Stimulated activated CD4-positive, alpha-beta T cell treated with anti-CD3 and anti-CD28 coated beads, Interleukin-4, amount 100 ng/mL, for 1 hour (primary cell): ENCODE data around the gene TMTC2.

Source experiments
- DNase-seq: peaks from one replicate; pipeline ENCODE4 v3.0.0-alpha.2; 2020

Gene TMTC2

DNA sequence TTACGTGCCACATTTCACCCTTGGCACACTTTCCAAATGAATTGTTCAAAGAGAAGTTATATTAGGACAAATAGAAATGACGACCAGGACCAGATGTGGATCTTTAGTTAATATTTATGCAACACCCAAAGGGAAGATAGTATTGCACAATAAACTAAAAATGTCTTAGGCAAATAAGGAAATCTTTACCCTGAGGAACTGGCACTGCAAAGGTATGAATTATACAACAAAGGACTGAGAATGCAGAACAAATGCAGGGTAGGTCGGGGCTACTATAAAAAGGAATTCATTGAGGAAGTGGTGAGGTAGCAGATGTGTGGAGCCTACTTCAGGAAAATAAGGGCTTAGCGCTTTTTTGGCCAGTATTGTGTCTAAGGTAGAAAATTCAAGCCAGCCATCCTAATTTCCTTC lies 3.9 kb upstream of the TMTC2 start:
- DNase-seq, result no peak

DNA sequence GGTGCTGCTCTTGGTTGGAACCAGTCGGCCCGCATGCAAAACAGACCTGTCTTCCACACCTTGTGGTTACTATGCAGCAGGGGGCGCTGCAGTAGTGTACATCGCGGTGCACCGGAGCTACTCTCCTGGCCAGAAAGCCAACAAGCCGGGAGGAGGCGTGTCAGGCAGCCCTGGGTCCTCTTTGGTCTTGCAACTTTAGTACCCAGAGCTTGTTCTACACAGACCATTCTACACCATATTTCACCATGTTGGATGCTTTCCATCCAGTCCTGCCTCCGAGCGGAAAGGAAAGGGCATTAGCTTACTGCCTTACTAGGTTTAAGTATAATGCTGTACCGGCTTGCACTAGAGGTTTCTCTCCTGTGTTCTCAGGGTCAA lies 927 bp upstream of the TMTC2 start:
- peak; percentile 93 for DNase-seq

DNA sequence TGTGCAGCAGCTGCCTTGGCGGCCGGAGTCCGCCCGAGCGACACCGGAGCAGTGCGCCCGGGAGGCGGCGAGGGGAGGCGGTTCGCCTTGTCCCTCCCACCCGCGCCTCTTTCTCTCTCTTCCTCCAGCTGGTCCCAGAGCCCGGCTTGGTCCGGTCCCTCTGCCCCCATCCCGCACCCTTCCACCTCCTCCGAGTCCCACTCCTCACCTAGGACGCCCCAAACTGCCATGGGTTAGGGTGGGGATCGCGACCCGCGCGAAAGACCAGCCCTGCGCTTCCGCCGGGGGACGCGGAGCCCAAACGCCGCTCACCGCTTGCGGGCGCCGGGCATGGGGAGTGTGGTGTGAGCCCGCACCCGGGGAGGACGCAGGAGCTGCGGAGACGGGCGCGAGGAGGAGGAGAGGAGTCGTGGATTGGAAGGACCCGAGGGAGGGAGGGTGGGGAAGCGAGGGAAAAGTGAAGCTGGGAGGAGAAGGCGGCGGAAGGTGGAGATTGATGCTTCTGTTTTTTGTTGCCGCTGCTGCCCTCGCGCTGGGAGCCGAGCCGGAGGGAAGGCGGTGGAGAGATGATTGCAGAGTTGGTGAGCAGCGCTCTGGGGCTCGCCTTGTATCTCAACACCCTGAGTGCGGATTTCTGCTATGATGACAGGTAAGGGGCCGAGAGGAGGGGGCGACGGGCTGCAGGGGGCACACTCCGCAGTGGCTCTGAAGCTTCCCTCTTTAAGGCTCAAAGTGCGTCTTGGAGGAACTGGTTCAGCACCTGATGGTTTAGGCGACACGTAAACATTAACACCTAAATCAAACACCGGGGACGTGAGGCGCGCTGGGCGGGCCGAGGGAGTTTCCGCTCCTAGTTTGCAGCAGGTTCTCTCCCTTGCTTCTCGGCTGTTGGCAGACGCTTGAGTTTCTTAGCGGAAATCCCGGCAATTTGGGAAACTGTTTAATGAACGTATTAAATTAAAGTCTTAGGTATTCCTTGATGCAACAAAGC lies 610 bp downstream of the TMTC2 start:
- peak; percentile 59 for DNase-seq

DNA sequence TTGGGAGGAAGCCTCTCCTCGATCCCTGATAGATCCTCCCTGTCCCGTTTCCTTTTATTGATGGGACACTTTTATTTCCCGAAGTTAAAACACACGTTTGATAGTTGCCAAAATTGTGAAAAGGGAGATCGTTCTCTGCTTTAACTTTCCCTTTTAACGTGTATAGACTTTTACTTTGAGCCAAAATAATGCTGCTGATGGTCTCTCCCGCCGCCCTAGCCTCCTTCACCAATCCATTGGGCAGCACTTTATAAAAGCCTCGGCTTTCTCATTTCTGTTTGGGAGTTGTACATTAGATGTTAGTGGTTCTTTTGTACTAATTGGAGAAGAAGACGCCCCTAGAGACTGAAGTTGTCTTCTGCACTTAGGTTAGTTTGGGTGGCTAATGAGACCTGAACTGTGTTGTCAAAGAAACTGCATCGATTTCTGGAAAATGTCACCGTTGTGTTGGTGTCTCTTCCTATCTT lies 1.4 kb downstream of the TMTC2 start:
- no peak for DNase-seq

DNA sequence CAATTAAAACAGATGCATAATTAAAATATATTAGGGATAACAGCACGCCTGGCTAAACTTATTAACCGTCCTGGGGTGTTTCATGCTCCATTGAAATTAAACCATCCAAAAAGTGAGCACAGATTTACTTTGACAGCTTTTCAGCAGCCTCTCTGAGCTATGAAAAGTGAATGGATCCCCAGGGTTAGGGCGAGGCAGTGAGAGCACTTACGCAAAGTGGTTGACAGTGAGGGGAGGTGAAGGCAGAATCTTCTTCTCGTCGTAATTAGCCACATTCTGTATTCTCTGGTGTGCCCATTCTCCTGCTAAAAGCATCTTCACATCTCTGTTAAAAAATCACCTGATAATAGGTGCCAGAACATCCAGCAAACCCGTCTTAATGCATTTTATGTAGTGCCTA lies 1.9 kb downstream of the TMTC2 start:
- no peak for DNase-seq

DNA sequence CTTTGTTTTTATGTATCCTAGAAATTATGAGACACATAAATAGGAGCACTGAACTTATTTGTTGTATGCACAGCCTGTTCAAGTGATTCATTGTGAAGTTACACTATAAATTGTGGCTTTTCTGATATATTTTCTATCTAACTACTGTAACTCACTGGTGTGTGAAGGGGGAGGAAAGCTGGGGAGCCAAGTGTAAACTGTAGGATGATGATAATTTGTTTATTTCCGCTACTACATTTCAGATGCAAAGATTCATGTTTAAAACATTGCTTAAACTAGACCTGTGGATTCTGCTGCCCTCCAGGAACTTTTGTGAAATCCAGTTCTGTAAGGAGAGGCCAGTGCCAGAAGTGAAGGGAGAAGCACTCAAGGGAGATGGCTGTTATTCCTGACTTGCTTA lies 3.3 kb downstream of the TMTC2 start:
- DNase-seq, result no peak

DNA sequence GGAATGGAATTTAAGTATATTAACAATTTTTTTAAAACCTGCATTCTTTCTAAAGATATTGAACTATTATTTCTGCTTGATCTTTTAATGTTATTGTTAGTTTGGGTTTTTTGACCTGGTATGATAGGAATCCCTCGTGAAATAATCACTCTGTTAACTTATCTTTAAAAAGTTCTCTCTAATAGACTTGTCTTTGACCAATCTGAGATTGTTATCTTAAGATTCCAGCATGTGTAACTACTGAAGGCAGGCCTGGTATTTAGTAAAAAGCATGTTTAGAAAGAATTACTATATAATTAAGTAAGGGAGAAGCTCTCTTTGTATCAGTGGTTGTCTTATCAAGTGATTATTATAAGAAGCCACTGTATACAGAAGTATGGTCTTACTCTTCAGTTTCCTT lies 4.8 kb downstream of the TMTC2 start:
- DNase-seq, result no peak

DNA sequence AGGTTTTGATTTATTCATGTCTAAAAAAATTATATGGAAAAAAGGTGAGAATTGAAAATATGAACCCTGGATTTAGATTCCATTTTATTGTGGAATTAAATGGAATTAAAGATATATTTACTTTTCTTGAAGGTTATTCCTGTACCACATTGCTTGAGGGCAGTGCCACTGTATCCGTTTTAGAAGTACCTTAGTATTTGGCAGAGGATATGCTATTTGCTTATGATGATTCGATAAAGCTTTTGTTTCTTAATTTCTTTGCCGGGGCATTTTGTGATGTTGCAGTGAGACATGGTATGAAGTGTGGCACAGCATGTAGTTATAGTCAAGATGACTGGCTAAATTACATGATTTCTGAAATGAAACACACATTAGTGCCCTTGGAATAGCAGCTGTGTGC lies 7.6 kb downstream of the TMTC2 start:
- no peak for DNase-seq

DNA sequence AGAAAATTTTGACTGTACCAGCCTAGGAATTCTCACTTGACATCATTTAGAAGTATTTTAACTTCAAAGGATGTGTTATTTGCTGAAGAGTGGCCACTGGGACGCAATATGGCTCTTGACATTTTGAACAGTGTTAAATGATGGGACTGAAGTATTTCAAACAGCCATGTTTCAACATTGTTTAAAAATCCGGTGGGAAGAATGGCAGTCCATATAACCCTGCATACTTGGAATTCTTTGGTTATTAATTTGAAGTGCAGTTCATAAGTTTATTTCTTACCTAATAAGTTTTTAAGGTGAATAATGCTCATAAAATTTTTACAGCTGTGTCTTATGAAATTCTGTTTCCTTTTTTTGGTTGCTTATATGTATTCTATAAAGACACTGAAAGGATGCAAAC lies 8.3 kb downstream of the TMTC2 start:
- DNase-seq, result no peak

DNA sequence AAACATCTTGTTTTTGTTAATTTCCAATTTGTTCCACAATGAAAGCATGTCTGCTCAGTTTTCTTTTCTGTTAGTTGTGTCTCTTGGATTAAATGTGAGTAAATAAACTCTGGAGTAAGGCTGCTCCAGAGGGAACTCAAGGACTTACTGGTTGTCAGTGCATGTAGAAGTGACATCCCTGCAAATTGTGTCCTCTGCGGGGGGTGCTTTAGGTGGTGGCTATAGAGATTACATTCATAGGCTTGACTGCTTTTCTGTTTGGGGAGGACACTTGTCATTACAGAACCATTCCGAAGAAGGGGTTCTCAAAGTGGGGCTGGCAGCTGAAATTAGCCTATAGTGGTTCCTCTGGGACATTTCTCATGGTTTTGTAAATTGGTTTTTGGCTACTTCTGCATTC lies 8.8 kb downstream of the TMTC2 start:
- no peak for DNase-seq

DNA sequence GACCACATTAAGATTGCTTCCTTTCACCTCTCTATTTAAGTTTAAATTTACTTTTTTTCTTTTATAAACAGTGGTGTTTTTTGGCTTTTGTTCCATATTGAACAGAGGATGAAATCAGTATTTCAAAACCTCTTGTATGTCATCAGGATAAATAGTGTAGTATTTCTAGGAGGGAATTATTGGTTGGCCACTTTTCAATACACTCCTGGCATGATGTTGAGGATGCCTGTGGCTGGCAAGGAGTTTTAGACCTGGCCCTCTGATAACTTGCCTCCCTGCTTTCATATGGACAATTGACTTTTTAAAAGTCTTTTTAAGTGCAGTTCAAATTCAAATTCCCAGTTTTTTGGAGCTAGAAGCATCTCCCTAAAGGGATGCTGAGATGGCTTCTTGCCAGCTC lies 9.8 kb downstream of the TMTC2 start:
- no peak for DNase-seq

DNA sequence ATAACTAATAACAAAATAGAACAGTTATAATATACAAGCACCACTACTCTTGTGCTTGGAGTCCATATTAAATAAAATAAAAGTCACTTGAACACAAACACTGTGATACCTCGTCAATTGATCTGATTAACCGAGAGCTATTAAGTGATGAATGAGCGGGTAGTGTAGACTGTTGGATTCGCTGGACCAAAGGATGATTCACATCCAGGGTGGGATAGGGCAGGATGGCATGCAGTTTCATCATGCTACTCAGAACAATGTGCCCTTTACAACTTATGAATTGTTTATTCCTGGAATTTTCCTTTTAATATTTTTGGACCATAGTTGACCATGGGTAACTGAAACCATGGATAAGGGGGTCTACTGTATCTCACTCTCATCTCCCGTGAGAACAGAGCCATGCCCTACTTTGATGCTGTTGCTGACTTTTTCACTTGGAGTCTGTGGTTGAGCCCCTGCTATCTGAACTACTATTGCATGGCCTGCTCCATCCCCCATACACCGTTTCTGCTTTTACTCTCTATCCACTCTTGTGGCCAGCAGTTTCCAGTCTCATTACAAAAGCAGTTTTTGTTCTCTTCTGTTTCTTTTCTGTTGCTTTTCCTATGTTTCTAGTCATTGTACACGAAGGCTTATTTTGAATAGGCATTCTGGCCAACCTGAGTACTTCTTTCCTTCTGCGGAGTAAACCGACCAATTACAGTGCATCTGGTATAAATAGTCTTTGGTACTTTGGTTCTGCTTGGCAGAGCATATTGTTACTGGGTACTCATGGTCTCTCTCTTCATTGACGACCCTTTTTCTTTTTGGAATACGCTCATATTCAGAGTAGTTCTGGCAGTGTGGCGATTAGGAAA lies 12.2 kb downstream of the TMTC2 start:
- DNase-seq, result no peak

DNA sequence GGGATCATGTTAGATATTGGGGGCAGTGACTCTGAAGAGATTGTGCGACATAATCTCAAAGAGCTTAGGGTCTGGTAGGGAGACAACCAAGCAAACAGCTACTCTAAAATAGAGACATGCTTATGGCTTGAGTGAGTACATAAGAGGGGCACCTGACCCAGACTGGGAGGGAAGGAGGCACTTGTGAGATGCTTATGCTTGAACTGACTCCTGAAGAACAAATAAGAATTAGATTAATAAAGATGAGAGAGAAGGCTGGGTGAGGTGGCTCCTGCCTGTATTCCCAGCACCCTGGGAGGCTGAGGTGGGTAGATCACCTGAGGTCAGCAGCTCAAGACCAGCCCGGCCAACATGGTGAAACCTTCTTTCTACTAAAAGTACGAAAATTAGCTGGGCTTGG lies 19.1 kb downstream of the TMTC2 start:
- no peak for DNase-seq

DNA sequence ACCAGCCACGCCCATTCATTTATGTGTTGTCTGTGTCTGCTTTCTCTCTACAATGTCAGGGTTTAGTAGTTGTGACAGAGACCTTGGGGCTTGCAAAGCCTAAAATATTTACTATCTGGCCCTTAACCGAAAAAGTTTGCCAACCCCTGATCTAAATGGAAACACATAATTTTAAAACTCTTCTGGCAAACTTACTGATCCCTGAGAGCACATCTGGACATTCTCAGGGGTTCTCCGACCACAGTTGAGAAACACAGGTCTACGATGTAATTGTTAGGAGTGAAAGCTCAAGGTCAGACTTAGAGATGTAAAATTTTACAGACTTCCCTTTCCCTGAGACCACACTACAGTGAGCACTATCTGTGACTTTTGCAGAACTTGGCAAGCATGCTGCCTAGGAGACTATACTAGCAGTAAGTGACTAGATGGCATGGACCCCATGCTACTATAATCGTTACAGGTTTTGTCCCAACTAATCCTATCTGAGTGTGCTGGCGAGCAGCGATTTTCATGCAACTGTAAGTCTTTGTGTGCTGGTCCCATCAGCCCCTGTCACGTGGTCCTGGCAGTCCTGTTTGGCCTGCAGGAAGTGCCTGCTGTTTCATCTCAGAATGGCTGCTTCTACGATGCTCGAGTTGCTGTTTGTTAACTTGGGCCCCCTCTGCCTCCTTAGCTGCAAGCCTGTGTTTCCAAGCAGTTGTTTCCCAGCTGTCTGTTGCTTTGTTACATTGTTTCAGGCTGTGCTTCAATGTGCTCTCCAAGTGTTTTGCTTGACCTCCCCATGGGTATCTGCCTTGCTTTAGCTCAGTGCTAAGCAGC lies 21.6 kb downstream of the TMTC2 start:
- DNase-seq, result no peak

DNA sequence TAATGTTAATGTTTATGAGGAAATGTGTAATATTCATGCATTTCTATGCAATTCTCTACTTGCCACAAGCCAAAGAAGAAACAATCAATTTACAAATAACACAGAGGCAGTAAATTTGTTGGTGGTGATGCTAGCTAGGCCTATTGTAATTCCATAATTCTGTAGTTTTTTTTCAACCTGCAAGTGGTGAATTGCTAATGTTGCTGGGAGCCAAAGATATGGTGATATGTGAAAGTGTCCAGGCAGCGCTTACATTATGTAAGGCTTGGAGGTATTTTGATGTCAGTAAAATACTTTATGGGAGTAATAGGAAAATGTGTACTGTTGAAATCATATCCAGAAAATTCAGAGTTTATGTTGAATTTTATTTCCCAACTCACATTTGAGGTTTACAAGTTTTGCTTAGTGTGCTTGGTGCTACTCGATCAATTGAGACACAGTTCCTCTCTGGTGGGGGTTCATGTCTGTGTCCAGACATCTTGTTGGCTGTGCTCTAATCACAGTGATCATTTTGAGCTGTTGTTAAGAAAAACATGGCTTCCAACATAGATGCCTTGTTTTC lies 23.2 kb downstream of the TMTC2 start:
- no peak for DNase-seq

DNA sequence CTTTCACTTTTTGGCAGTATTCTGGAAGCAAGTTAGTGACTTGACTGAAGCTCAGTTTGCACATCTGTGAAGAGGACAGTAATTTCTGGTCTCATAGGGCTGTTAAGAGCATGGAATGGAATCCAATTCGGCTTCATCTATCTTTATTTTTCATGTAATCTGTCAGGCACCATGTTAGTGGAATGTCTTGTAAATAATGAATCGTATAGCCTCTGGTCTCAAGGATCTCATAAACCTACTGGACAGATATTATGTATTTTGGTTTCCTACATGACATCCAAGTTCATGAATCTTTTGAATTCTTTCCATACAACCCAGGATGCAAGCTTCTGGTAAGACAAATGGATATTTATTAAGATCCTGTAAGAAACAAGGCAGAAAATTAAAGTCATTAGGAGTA lies 24.0 kb downstream of the TMTC2 start:
- DNase-seq, result no peak

DNA sequence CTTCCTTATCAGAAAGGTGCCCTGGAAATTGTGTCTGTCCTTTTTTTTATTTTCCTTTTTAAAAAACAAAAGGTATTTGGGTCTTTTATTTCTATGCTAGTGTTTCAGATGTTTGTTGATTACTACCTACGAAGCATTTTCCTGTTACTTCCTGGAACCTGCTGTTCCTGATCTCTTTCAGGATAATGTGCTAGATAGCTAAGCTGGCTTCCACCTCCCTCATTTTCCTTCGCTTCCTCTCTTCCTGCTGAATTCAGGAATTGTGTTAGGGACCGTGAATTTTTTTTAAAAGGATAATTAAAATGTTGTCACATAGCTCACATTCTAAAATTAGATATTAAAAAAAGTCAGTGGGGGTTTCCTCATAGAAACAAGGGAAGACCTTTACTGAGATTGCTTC lies 27.7 kb downstream of the TMTC2 start:
- no peak for DNase-seq

DNA sequence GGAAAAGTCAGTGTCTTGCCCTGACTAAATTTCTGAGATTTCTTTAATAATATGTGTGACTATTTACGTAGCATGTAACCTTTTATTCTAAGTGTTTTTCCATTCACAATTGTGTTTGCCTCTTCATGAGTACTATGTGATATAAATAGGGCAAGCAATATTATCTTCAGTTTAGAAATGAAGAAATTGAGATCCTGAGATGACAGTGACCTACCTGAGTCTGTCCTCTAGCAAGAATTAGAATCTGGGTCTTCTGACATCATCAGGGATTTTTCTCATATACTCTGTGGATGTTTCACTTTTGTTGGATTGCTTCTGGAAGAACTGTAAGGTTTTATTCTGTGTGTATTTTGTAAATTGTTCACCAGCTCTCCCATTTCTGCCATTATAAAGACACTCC lies 35.0 kb downstream of the TMTC2 start:
- no peak for DNase-seq

DNA sequence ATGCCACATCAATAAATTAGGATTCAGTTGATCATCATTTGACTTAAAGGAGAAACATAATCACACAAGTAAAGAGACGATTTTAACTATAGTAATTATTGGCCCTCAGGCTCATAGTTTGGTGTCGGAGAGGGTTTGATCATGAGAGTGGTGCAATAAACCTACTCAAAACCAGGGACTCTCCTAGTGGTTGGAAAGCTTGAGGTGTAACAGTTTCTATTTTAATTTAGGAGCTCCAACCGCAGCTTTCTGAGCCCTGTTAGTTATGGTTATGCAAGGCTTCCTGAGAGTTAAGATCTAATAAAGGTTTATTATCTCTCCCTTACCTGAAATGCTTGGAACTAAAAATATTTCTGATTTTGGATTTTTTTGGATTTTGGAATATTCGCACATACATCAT lies 36.4 kb downstream of the TMTC2 start:
- no peak for DNase-seq

DNA sequence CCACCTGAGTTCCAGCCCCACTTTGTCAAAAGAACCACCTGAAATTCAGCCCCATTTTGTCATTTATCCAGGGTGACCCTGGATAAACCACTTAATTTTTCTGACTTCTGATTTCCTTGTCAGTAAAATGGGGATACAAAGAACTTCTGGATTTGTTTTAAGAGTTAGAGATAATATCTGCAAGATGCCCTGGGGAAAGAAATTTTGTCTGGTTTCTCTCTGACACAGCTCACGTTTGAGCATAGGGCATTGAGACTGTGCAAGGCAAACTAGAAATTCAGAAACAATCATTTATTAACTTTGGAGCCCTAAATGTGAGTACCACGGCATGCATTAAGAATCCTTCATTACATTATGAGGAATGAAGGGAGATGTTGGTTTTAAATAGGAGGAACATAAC lies 37.2 kb downstream of the TMTC2 start:
- no peak for DNase-seq

DNA sequence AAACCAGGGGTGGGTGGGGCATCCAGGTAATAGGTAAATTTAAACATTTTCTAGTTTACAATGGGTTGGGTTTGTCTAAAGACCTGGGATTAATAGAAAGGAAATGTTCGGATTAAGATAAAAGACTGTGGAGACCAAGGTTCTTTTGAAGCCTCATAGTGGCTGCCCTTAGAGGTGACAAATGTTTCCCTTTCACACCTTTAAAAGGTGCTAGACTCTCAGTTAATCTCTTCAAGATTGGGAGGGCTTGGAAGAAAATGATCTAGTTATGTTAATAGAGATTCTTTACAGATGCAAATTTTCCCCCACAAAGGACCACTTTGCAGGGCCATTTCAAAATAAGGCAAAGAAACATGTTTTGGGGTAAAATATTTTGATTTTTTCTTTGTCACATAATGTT lies 39.0 kb downstream of the TMTC2 start:
- DNase-seq, result no peak

DNA sequence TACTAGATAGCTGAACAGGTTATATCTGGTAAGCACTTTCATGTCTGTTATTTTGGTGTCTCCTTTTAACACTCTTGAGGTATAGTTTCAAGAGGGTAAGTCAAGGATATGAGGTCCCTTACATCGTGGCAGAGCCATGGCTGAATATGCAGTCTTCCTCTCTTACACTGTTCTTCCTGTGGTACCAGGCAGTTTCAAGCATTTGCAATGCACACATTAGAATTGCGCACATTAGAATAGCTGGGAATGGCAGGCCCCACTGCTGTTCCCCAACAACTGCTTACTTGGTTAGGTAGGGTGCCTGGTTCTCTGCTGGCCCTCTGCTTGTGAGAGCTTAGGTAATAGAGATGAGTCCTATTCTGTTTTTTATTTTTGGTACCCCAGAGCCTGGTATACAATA lies 41.2 kb downstream of the TMTC2 start:
- no peak for DNase-seq

DNA sequence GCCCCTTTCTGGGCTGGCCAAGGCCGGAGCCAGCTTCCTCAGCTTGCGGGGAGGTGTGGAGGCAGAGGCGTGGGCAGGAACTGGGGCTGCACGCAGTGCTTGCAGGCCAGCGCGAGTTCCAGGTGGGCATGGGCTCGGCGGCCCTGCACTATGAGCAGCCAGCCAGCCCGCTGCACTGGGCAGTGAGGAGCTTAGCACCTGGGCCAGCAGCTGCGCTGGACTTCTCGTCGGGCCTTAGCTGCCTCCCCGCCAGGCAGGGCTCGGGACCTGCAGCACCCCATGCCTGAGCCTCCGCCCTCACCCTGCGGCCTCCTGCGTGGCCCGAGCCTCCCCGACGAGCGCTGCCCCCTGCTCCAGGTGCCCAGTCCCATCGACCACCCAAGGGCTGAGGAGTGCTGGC lies 42.0 kb downstream of the TMTC2 start:
- no peak for DNase-seq
